Measurements from ENCODE around the gene SEC61B.

- TF ChIP-seq CTCF (IDR thresholded peaks at IDR 0.05) (no peak), POLR2A (IDR thresholded peaks at IDR 0.05) (no peak)
Observed at GRCh38 chr9:99213197-99213596, 8.9 kb upstream of the SEC61B start.

Measured in adrenal gland (tissue), 5 donors.